GM12891 (cell line): ENCODE data around the gene STX16.

Experiments
- PAX5 ChIP-seq: IDR thresholded peaks from 2 replicates; pipeline ENCODE4 v1.6.1; 2011; ENCODE audit warnings: low read length, moderate library complexity, mild to moderate bottlenecking; ENCODE audit not compliant: insufficient read depth, severe bottlenecking
- POLR2A ChIP-seq: IDR thresholded peaks from 2 replicates; pipeline ENCODE4 v1.6.1; 2011; ENCODE audit warnings: low read depth, low read length, control low read depth
- POLR2AphosphoS5 ChIP-seq: IDR thresholded peaks from 2 replicates; pipeline ENCODE4 v1.6.1; 2011; ENCODE audit warnings: low read depth, low read length, control low read depth
- SPI1 ChIP-seq: IDR thresholded peaks from 2 replicates; pipeline ENCODE4 v1.6.1; 2011; ENCODE audit warnings: low read depth, low read length, control low read depth
- TAF1 ChIP-seq: IDR thresholded peaks from 2 replicates; pipeline ENCODE4 v1.6.1; 2011; ENCODE audit warnings: low read depth, low read length, control low read depth

- TF ChIP-seq POLR2A: no peak
- no peak for TF ChIP-seq TAF1
- TF ChIP-seq POLR2AphosphoS5: no peak
- no peak for TF ChIP-seq SPI1
- no peak for TF ChIP-seq PAX5
These were observed 60.4 kb downstream of the STX16 start for GRCh38 chr20:58711266-58712051.
